Smooth muscle cell (in vitro differentiated cells): Measurements from ENCODE around the gene DPEP3. TPM values are rescaled to one million over a fixed set of nuclear protein-coding genes. Genes with fewer than 3 reads are reported as not detected.

Experiments
- DNase-seq: peaks from one replicate; lab custom pipeline; 2025; ENCODE audit not compliant: unreplicated experiment; lab: John Stamatoyannopoulos, UW
- H2AFZ ChIP-seq: fragments of 200-600 bp; sonication (generic); 2 replicates; pipeline ENCODE4 v1.6.0; 2016; ENCODE audit warnings: antibody characterized with exemption, low read depth, mild to moderate bottlenecking
- H3F3A ChIP-seq: fragments of 200-600 bp; sonication (generic); 2 replicates; pipeline ENCODE4 v1.6.0; 2017; ENCODE audit warnings: antibody characterized with exemption, low read depth
- H3K27ac ChIP-seq: fragments of 200-600 bp; sonication (generic); 2 replicates; pipeline ENCODE4 v1.5.1; 2016; ENCODE audit warnings: low read depth, mild to moderate bottlenecking
- H3K27me3 ChIP-seq: fragments of 200-600 bp; sonication (generic); 2 replicates; pipeline ENCODE4 v1.6.1; 2016; ENCODE audit warnings: low read depth, mild to moderate bottlenecking
- H3K36me3 ChIP-seq: fragments of 200-600 bp; sonication (generic); 2 replicates; pipeline ENCODE4 v1.5.1; 2016; ENCODE audit warnings: low read depth
- H3K4me1 ChIP-seq: fragments of 200-600 bp; sonication (generic); 2 replicates; pipeline ENCODE4 v1.5.1; 2016; ENCODE audit warnings: low read depth
- H3K4me2 ChIP-seq: fragments of 200-600 bp; sonication (generic); 2 replicates; pipeline ENCODE4 v1.6.0; 2016; ENCODE audit warnings: mild to moderate bottlenecking
- H3K4me3 ChIP-seq: fragments of 200-600 bp; sonication (generic); 2 replicates; pipeline ENCODE4 v1.5.1; 2016; ENCODE audit warnings: mild to moderate bottlenecking
- H3K79me2 ChIP-seq: fragments of 200-600 bp; sonication (generic); 2 replicates; pipeline ENCODE4 v1.6.0; 2016; ENCODE audit warnings: low read depth, mild to moderate bottlenecking
- H3K9ac ChIP-seq: fragments of 200-600 bp; sonication (generic); 2 replicates; pipeline ENCODE4 v1.6.0; 2016; ENCODE audit warnings: low read depth
- H3K9me3 ChIP-seq: fragments of 200-600 bp; sonication (generic); replicated peaks from 2 replicates; pipeline ENCODE4 v1.5.1; 2016; ENCODE audit warnings: low read depth
- H4K20me1 ChIP-seq: fragments of 200-600 bp; sonication (generic); 2 replicates; pipeline ENCODE4 v1.6.0; 2016; ENCODE audit warnings: low read depth
- WGBS: methylation state at CpG from one replicate; pipeline ENCODE4 v1.1.7; 2016; ENCODE audit warnings: low lambda C conversion rate; 5-methylcytosine and 5-hydroxymethylcytosine counted together
- polyA plus RNA-seq: library from polyadenylated mRNA; unstranded; fragments of >200 nt; fragmentation: Nextera tagmentation; extraction: Ambion mirVana; gene quantifications from 2 replicates; pipeline ENCODE4 v1.2.1, GENCODE V29; 2016
- total RNA-seq: library from RNA; depleted of rRNA; stranded (reverse); fragments of >200 nt; gene quantifications from 2 replicates; pipeline ENCODE4 v1.2.3, GENCODE V29; 2014
- TF ChIP-seq, protein P1 (sequence below): fragments of 200-600 bp; sonication (generic); IDR thresholded peaks from 2 replicates; pipeline ENCODE4 v1.5.1; 2017; ENCODE audit warnings: borderline replicate concordance, mild to moderate bottlenecking, antibody characterized with exemption; ENCODE audit not compliant: insufficient read depth, poor library complexity, severe bottlenecking

Gene DPEP3
- total and polyA plus RNA-seq, 2 experiments from 2014 or later, result not detected

DNA sequence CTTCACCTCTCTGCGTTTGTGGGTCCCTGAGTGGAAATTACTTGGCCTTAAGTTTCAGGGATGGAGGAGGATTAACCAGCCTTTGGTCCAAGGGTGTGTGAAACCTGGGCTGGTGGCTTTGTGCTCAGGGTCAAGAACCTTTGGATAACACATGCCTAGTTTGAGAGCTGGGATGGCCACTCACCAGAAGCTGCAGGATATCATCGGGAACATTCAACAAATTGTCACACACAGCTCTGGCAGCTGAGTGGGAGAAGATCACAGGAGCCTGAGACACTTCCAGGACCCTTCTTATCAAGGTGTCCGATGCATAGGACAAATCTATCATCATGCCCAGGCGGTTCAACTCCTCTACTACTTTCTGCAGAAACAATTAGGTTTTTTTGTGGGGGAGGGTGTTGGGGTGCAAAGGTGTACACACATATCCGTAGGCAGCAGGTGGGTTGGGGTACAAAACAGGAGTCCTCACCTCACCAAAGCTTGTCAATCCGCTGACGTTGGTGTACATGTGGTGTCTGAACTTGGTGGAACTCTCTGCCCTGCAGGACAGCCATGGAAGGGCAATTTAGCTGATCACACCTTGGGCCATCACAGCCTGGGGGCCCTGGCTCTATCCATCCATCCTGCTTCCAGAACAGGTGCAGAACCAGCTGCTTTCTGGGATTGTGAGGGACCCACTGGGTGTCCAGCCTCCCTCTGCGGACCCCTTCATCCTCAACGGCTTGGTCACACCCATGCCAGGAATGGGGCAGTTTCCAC is 2.7 kb downstream of the DPEP3 start:
- no peaks in the 10 kb centered on the region for H3K4me1 ChIP-seq
- H3K79me2 ChIP-seq, result no peaks in the 10 kb centered on the region
- H3K9me3 ChIP-seq, result no peaks in the 10 kb centered on the region
- no peak overlapping the region for H3K27ac ChIP-seq
- H4K20me1 ChIP-seq, result no peaks in the 10 kb centered on the region
- no peaks in the 10 kb centered on the region for H3F3A ChIP-seq
- no peak overlapping the region for H3K4me3 ChIP-seq
- H3K9ac ChIP-seq, result no peak overlapping the region
- WGBS, result 86% methylated on average over 9 of the region's 9 CpGs
- no peaks in the 10 kb centered on the region for H3K27me3 ChIP-seq
- H3K4me2 ChIP-seq, result no peak overlapping the region
- TF ChIP-seq, protein P1, sequence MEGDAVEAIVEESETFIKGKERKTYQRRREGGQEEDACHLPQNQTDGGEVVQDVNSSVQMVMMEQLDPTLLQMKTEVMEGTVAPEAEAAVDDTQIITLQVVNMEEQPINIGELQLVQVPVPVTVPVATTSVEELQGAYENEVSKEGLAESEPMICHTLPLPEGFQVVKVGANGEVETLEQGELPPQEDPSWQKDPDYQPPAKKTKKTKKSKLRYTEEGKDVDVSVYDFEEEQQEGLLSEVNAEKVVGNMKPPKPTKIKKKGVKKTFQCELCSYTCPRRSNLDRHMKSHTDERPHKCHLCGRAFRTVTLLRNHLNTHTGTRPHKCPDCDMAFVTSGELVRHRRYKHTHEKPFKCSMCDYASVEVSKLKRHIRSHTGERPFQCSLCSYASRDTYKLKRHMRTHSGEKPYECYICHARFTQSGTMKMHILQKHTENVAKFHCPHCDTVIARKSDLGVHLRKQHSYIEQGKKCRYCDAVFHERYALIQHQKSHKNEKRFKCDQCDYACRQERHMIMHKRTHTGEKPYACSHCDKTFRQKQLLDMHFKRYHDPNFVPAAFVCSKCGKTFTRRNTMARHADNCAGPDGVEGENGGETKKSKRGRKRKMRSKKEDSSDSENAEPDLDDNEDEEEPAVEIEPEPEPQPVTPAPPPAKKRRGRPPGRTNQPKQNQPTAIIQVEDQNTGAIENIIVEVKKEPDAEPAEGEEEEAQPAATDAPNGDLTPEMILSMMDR, result no peak
- no peak overlapping the region for H2AFZ ChIP-seq
- no peaks in the 10 kb centered on the region for H3K36me3 ChIP-seq
- no peak for DNase-seq

DNA sequence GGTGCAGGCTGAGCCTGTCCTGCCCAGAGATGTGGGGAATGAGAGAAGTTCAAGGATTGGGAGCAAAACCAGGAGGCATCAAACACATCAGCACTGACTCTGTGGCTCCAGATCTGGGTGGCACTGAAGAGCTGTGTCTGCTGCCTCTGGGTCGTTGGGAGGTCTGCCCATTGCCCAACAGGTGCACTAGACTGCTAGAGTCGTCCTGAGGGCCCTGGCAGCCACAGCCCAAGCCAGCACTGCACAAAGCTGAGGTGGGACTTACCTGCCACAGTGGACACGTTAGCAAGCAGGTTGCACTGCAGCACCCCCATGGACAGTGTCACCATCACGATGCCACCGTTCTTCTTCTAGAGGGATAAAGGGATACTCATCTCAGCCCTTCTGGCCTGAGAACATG is 3.3 kb downstream of the DPEP3 start:
- Histone ChIP-seq H4K20me1 (no peaks in the 10 kb centered on the region), H3K4me2 (no peak overlapping the region), H3K79me2 (no peaks in the 10 kb centered on the region), H3K27ac (no peak overlapping the region), H3K36me3 (no peaks in the 10 kb centered on the region), H2AFZ (no peak overlapping the region), H3F3A (no peaks in the 10 kb centered on the region), H3K4me1 (no peaks in the 10 kb centered on the region), H3K9ac (no peak overlapping the region), H3K27me3 (no peaks in the 10 kb centered on the region), H3K9me3 (no peaks in the 10 kb centered on the region), H3K4me3 (no peak overlapping the region)
- DNase-seq, result no peak
- TF ChIP-seq, protein P1, result no peak
- WGBS, result 82% methylated on average over 5 of the region's 5 CpGs

DNA sequence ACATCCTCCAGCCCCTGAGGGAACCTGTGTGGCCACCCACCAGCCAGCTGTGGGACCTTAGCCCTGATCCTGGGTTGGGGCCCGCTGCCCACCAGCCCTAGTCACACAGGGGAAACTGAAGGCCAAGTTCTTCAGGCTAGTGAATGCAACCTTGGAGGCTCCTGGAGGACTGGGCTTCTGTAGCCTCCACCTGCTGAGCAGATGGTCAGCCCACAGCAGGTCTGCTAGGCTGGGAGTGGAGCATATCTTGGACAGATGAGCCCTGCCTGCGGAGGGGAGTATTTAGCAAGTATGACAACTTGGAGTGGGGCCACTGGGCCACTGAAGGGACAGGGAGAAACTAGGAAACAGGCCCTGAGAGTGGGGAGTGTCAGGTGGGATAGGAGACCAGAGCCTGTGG is 4.1 kb downstream of the DPEP3 start:
- Histone ChIP-seq H3K79me2 (no peaks in the 10 kb centered on the region), H3K4me2 (no peak overlapping the region), H3K36me3 (no peaks in the 10 kb centered on the region), H4K20me1 (no peaks in the 10 kb centered on the region), H3K9me3 (no peaks in the 10 kb centered on the region), H3F3A (no peaks in the 10 kb centered on the region), H3K4me1 (no peaks in the 10 kb centered on the region), H3K27ac (no peak overlapping the region), H2AFZ (no peak overlapping the region), H3K27me3 (no peaks in the 10 kb centered on the region), H3K4me3 (no peak overlapping the region), H3K9ac (no peak overlapping the region)
- WGBS, result 100% methylated on average over 2 of the region's 2 CpGs
- DNase-seq, result no peak
- TF ChIP-seq, protein P1, result no peak
